Measurements from ENCODE around the gene KRT86. TPM values are rescaled to one million over a fixed set of nuclear protein-coding genes. Genes with fewer than 3 reads are reported as not detected.

The KRT86 gene
- total and polyA plus RNA-seq, 2 of the 8 experiments (the other 6 are each of a cell fraction or from before 2014, with no cell fraction given): 0.12 TPM; not detected in 1

GRCh38 chr12:52254180-52254964 lies 20.1 kb upstream of the KRT86 start:
- 90% methylated on average over 10 of the region's 10 CpGs; no CpG with 5 or more reads in 1 of the 2 experiments for WGBS, 2 experiments (ENCODE audit: extremely low coverage in 1 of 2, insufficient coverage in 1 of 2, insufficient read length in 1 of 2, insufficient replicate concordance in 2 of 2, low coverage in 1 of 2, low lambda C conversion rate in 2 of 2, missing lambda C conversion rate in 1 of 2)
- no peak for FAIRE-seq
- no peaks in the 10 kb centered on the region for H3K36me3 ChIP-seq (ENCODE audit: control insufficient read depth in 2 of 4, insufficient read depth in 4 of 4, low read length in 3 of 4)
- no peak overlapping the region for H4K91ac ChIP-seq (replicated peaks; ENCODE audit: insufficient read length, low read length)
- no peak overlapping the region for H2BK15ac ChIP-seq (ENCODE audit: low read length)
- H3K79me2 ChIP-seq (ENCODE audit: control insufficient read depth in 1 of 2, insufficient read depth in 2 of 2, low read length in 2 of 2): no peaks in the 10 kb centered on the region
- no peak overlapping the region for H2BK20ac ChIP-seq (ENCODE audit: low read length)
- H3K23ac ChIP-seq (ENCODE audit: insufficient read length): no peak overlapping the region
- H3K14ac ChIP-seq (ENCODE audit: insufficient read length): no peak overlapping the region
- no peak for DNase-seq (ENCODE audit: low read depth in 1 of 2, low spot score in 2 of 2)
- H3K9me3 ChIP-seq (ENCODE audit: insufficient read depth in 2 of 2, low read depth in 1 of 2, low read length in 1 of 2): no peaks in the 10 kb centered on the region; a peak in 1 of 4 replicates
- H2BK120ac ChIP-seq (replicated peaks; ENCODE audit: low read depth, low read length): no peak overlapping the region
- ChIA-PET CTCF (ENCODE audit: partially characterized antibody) (interaction anchor here (0.9 to 14.6 kb wide), 11 partner anchors 11 to 175 kb away, joined by 3 to 151 read pairs (median 13); partner anchors contain the start of genes KRT7 and SMIM41), POLR2A (ENCODE audit: partially characterized antibody) (no interaction called here)
- H3K27ac ChIP-seq (ENCODE audit: low read depth, low read length): no peak overlapping the region
- H2BK5ac ChIP-seq (ENCODE audit: low read depth, low read length): no peak overlapping the region
- no peak overlapping the region for H3K9ac ChIP-seq (replicated peaks in 1 of 4; ENCODE audit: extremely low read depth in 1 of 4, low read depth in 3 of 4, low read length in 3 of 4)
- no peak overlapping the region for H3K4me2 ChIP-seq (ENCODE audit: insufficient read depth in 1 of 2, low read depth in 2 of 2, low read length in 2 of 2)
- H4K8ac ChIP-seq (ENCODE audit: extremely low read depth, insufficient read depth, low read length): no peak overlapping the region
- H2BK12ac ChIP-seq (ENCODE audit: low read depth, low read length): no peak overlapping the region
- H3K79me1 ChIP-seq (ENCODE audit: low read depth, low read length): no peaks in the 10 kb centered on the region
- H3K4me3 ChIP-seq (ENCODE audit: extremely low read depth in 1 of 4, insufficient read depth in 2 of 4, low read depth in 3 of 4, low read length in 4 of 4): no peak overlapping the region
- peaks cover 16 to 60% (median 48%) of the 10 kb centered on the region in 4 experiments for H3K27me3 ChIP-seq (replicated peaks in 1 of 4; ENCODE audit: control insufficient read depth in 3 of 4, extremely low read depth in 1 of 4, insufficient read depth in 3 of 4, low read length in 3 of 4)
- H2AK5ac ChIP-seq (ENCODE audit: low read depth, low read length): no peak overlapping the region
- no peak overlapping the region for H4K5ac ChIP-seq (ENCODE audit: insufficient read length, low read depth, low read length)
- H3K4ac ChIP-seq (replicated peaks; ENCODE audit: insufficient read length, low read depth, low read length): no peak overlapping the region
- H3K56ac ChIP-seq (replicated peaks; ENCODE audit: insufficient read length, low read depth, low read length): no peak overlapping the region
- no peak overlapping the region for H3K18ac ChIP-seq (ENCODE audit: extremely low read depth, low read length)
- H3K4me1 ChIP-seq (replicated peaks in 1 of 4; ENCODE audit: control insufficient read depth in 3 of 4, insufficient read depth in 4 of 4, low read length in 3 of 4): peaks cover 0 to 4% (median under 1%) of the 10 kb centered on the region in 4 experiments; a peak in 4 of 7 replicates
- no peak overlapping the region for H2AFZ ChIP-seq (ENCODE audit: low read length)
- H3K23me2 ChIP-seq (ENCODE audit: low read depth, low read length): peaks cover 6% of the 10 kb centered on the region; the same call in 1 of the 2 replicates
- no peaks in the 10 kb centered on the region for H4K20me1 ChIP-seq (replicated peaks in 1 of 2; ENCODE audit: control insufficient read depth in 1 of 2, insufficient read depth in 2 of 2, low read length in 2 of 2)
- TF ChIP-seq CHD2 (IDR thresholded peaks at IDR 0.05; ENCODE audit: low read length) (no peak), SRF (IDR thresholded peaks at IDR 0.05; ENCODE audit: low read depth, low read length) (no peak), POU5F1 (IDR thresholded peaks at IDR 0.05; ENCODE audit: low read depth, low read length) (no peak), KDM4A (IDR thresholded peaks at IDR 0.05; ENCODE audit: low read depth, low read length, severe bottlenecking) (no peak), MAX (IDR thresholded peaks at IDR 0.05) (no peak), CREB1 (IDR thresholded peaks at IDR 0.05) (no peak), ATF3 (IDR thresholded peaks at IDR 0.05; ENCODE audit: insufficient read depth, low read depth, low read length) (no peak), JUN (IDR thresholded peaks at IDR 0.05; ENCODE audit: low read depth, low read length) (no peak), RXRA (IDR thresholded peaks at IDR 0.05; ENCODE audit: insufficient read depth, low read depth, low read length) (no peak), MAFK (IDR thresholded peaks at IDR 0.05; ENCODE audit: low read depth, low read length) (no peak), TAF1 (IDR thresholded peaks at IDR 0.05; ENCODE audit: low read depth, low read length) (no peak), CBX8 (IDR thresholded peaks at IDR 0.05; ENCODE audit: borderline replicate concordance, low read depth, low read length) (no peak), SIRT6 (IDR thresholded peaks at IDR 0.05; ENCODE audit: low read length) (no peak)
